AG09309 (cell line): ENCODE results near the gene MOB3C.

Experiments
- DNase-seq: peaks from one replicate; pipeline ENCODE4 v3.0.0-alpha.2; 2010; ENCODE audit warnings: low read depth
- H3K4me3 ChIP-seq: 2 replicates; pipeline ENCODE4 v1.5.1; 2011; ENCODE audit warnings: mild to moderate bottlenecking, low read depth, low read length, moderate library complexity; ENCODE audit not compliant: control insufficient read depth
- CTCF ChIP-seq: IDR thresholded peaks from 2 replicates; pipeline ENCODE4 v1.5.1; 2011; ENCODE audit warnings: mild to moderate bottlenecking, low read depth, low read length, inconsistent platforms; ENCODE audit not compliant: insufficient read depth, control insufficient read depth; ENCODE audit errors: missing control alignments

The MOB3C gene

GRCh38 chr1:46576596-46576995, 40.0 kb downstream of the MOB3C start:
- TF ChIP-seq CTCF: no peak
- no peak for DNase-seq
- no peak overlapping the region for H3K4me3 ChIP-seq

GRCh38 chr1:46575778-46576177, 40.8 kb downstream of the MOB3C start:
- TF ChIP-seq CTCF: no peak
- DNase-seq: no peak
- H3K4me3 ChIP-seq: no peak overlapping the region

- no peak for DNase-seq
- no peak for TF ChIP-seq CTCF
- no peak overlapping the region for H3K4me3 ChIP-seq
These were observed 41.3 kb downstream of the MOB3C start for GRCh38 chr1:46575300-46575699.

- TF ChIP-seq CTCF: no peak
- no peak for DNase-seq
- H3K4me3 ChIP-seq: no peak overlapping the region
These were observed 44.9 kb downstream of the MOB3C start for GRCh38 chr1:46571691-46572225.

GRCh38 chr1:46569884-46570725, 46.5 kb downstream of the MOB3C start:
- DNase-seq: no peak
- TF ChIP-seq CTCF: no peak
- H3K4me3 ChIP-seq: no peak overlapping the region

GRCh38 chr1:46569116-46569515, 47.5 kb downstream of the MOB3C start:
- no peak for TF ChIP-seq CTCF
- H3K4me3 ChIP-seq: no peak overlapping the region
- no peak for DNase-seq
